ENCODE measurements around the gene NUCKS1. TPM values are rescaled to one million over a fixed set of nuclear protein-coding genes. Genes with fewer than 3 reads are reported as not detected.

NUCKS1 gene
- total RNA-seq, 1 experiment from 2014 or later: 401 TPM

- TF ChIP-seq CREM (CRISPR knock-in tag; IDR thresholded peaks at IDR 0.05) (no peak), OVOL2 (CRISPR knock-in tag; IDR thresholded peaks at IDR 0.05; ENCODE audit: borderline replicate concordance) (no peak), E2F1 (CRISPR knock-in tag; IDR thresholded peaks at IDR 0.05) (no peak)
- TF ChIP-seq, protein P1, sequence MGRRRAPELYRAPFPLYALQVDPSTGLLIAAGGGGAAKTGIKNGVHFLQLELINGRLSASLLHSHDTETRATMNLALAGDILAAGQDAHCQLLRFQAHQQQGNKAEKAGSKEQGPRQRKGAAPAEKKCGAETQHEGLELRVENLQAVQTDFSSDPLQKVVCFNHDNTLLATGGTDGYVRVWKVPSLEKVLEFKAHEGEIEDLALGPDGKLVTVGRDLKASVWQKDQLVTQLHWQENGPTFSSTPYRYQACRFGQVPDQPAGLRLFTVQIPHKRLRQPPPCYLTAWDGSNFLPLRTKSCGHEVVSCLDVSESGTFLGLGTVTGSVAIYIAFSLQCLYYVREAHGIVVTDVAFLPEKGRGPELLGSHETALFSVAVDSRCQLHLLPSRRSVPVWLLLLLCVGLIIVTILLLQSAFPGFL (CRISPR knock-in tag; IDR thresholded peaks at IDR 0.05; ENCODE audit: borderline replicate concordance): no peak
Measured at GRCh38 chr1:205764578-205764977, 14.6 kb upstream of the NUCKS1 start (continued).

DNA sequence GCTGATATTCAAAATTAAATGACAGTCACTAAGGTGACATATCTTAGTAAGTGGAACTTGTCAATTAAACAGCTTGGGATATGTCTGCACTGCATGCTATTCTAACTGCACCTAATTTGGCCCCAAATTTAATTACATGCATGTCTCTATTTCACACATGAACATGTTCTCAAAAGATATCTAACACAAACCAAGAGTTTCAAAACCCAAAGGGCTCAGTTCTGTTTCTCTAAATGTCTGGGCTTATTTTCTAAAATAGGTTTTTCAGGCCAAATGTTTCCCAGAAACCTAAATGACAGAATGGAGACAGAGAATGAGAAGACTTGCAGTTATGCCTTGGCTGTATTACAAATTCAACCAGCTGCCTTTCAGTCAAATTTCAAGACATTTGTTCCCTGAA is 14.0 kb upstream of the NUCKS1 start:
- ChIA-PET CTCF (interaction anchor here (0.5 to 0.9 kb wide), 2 partner anchors 11 to 155 kb away, joined by 3 read pairs; no protein-coding TSS in a partner anchor), POLR2A (no interaction called here)
- Mint-ChIP-seq H3K4me3 (no peak overlapping the region), H3K4me1 (no peaks in the 10 kb centered on the region), H3K36me3 (no peaks in the 10 kb centered on the region), H3K27ac (no peak overlapping the region), H3K27me3 (ENCODE audit: low read depth) (no peaks in the 10 kb centered on the region), H3K9me3 (0 out of 2 replicates have a peak, but pooled peaks cover 4% of the 10 kb centered on the region)
- no peak for DNase-seq (ENCODE audit: low spot score)
- no peak for TF ChIP-seq RELA (CRISPR knock-in tag; IDR thresholded peaks at IDR 0.05; ENCODE audit: borderline replicate concordance)
- no peak for TF ChIP-seq HMGA2 (CRISPR knock-in tag; IDR thresholded peaks at IDR 0.05)
- TF ChIP-seq, protein P2, sequence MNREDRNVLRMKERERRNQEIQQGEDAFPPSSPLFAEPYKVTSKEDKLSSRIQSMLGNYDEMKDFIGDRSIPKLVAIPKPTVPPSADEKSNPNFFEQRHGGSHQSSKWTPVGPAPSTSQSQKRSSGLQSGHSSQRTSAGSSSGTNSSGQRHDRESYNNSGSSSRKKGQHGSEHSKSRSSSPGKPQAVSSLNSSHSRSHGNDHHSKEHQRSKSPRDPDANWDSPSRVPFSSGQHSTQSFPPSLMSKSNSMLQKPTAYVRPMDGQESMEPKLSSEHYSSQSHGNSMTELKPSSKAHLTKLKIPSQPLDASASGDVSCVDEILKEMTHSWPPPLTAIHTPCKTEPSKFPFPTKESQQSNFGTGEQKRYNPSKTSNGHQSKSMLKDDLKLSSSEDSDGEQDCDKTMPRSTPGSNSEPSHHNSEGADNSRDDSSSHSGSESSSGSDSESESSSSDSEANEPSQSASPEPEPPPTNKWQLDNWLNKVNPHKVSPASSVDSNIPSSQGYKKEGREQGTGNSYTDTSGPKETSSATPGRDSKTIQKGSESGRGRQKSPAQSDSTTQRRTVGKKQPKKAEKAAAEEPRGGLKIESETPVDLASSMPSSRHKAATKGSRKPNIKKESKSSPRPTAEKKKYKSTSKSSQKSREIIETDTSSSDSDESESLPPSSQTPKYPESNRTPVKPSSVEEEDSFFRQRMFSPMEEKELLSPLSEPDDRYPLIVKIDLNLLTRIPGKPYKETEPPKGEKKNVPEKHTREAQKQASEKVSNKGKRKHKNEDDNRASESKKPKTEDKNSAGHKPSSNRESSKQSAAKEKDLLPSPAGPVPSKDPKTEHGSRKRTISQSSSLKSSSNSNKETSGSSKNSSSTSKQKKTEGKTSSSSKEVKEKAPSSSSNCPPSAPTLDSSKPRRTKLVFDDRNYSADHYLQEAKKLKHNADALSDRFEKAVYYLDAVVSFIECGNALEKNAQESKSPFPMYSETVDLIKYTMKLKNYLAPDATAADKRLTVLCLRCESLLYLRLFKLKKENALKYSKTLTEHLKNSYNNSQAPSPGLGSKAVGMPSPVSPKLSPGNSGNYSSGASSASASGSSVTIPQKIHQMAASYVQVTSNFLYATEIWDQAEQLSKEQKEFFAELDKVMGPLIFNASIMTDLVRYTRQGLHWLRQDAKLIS (CRISPR knock-in tag; IDR thresholded peaks at IDR 0.05; ENCODE audit: borderline replicate concordance): no peak
- no peak for TF ChIP-seq CREB1 (CRISPR knock-in tag; IDR thresholded peaks at IDR 0.05)
- no peak for ATAC-seq

DNA sequence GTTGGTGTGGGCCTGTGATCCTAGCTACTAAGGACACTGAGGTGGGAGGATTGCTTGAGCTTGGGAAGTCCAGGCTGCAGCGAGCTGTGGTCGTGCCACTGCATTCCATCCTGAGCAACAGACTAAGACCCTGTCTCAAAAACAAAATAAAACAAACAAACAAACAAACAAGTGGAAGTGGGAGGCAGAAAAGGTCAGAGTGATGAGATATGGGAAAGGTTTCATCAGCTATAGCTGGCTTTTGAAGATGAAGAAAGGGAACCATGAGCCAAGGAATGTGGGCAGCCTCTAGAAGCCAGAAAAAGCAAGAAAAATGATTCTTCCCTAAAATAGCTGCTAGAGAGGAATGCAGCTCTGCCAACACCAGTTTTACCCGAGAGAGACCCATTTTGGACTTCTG is 10.6 kb upstream of the NUCKS1 start:
- Mint-ChIP-seq H3K9me3 (0 out of 2 replicates have a peak, but pooled peaks cover 4% of the 10 kb centered on the region), H3K27ac (no peak overlapping the region), H3K4me3 (no peak overlapping the region), H3K27me3 (ENCODE audit: low read depth) (0 out of 2 replicates have a peak, but pooled peaks cover 2% of the 10 kb centered on the region), H3K36me3 (no peaks in the 10 kb centered on the region), H3K4me1 (no peaks in the 10 kb centered on the region)
- ChIA-PET CTCF (interaction anchor here (0.6 to 2.0 kb wide), 3 partner anchors 28 to 217 kb away, joined by 3 to 7 read pairs (median 5); no protein-coding TSS in a partner anchor), POLR2A (no interaction called here)
- TF ChIP-seq ETV6 (CRISPR knock-in tag; IDR thresholded peaks at IDR 0.05) (no peak), EMX1 (CRISPR knock-in tag; IDR thresholded peaks at IDR 0.05) (no peak), STAT6 (CRISPR knock-in tag; conservative IDR thresholded peaks at IDR 0.05; ENCODE audit: low read depth) (no peak), ZBTB21 (CRISPR knock-in tag; IDR thresholded peaks at IDR 0.05; ENCODE audit: borderline replicate concordance) (no peak), ATF6 (CRISPR knock-in tag; IDR thresholded peaks at IDR 0.05) (no peak), NFATC4 (CRISPR knock-in tag; IDR thresholded peaks at IDR 0.05) (no peak), ZNF121 (CRISPR knock-in tag; IDR thresholded peaks at IDR 0.05) (no peak)
- TF ChIP-seq, protein P3, sequence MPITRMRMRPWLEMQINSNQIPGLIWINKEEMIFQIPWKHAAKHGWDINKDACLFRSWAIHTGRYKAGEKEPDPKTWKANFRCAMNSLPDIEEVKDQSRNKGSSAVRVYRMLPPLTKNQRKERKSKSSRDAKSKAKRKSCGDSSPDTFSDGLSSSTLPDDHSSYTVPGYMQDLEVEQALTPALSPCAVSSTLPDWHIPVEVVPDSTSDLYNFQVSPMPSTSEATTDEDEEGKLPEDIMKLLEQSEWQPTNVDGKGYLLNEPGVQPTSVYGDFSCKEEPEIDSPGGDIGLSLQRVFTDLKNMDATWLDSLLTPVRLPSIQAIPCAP (CRISPR knock-in tag; IDR thresholded peaks at IDR 0.05): no peak
- TF ChIP-seq, protein P4, sequence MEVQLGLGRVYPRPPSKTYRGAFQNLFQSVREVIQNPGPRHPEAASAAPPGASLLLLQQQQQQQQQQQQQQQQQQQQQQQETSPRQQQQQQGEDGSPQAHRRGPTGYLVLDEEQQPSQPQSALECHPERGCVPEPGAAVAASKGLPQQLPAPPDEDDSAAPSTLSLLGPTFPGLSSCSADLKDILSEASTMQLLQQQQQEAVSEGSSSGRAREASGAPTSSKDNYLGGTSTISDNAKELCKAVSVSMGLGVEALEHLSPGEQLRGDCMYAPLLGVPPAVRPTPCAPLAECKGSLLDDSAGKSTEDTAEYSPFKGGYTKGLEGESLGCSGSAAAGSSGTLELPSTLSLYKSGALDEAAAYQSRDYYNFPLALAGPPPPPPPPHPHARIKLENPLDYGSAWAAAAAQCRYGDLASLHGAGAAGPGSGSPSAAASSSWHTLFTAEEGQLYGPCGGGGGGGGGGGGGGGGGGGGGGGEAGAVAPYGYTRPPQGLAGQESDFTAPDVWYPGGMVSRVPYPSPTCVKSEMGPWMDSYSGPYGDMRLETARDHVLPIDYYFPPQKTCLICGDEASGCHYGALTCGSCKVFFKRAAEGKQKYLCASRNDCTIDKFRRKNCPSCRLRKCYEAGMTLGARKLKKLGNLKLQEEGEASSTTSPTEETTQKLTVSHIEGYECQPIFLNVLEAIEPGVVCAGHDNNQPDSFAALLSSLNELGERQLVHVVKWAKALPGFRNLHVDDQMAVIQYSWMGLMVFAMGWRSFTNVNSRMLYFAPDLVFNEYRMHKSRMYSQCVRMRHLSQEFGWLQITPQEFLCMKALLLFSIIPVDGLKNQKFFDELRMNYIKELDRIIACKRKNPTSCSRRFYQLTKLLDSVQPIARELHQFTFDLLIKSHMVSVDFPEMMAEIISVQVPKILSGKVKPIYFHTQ (CRISPR knock-in tag; IDR thresholded peaks at IDR 0.05): no peak
- TF ChIP-seq, protein P5, sequence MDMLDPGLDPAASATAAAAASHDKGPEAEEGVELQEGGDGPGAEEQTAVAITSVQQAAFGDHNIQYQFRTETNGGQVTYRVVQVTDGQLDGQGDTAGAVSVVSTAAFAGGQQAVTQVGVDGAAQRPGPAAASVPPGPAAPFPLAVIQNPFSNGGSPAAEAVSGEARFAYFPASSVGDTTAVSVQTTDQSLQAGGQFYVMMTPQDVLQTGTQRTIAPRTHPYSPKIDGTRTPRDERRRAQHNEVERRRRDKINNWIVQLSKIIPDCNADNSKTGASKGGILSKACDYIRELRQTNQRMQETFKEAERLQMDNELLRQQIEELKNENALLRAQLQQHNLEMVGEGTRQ (CRISPR knock-in tag; IDR thresholded peaks at IDR 0.05): no peak
- ATAC-seq: no peak
- DNase-seq (ENCODE audit: low spot score): no peak
